Prostate gland (tissue), 2 donors: Measurements from ENCODE around the gene SNX6.

Experiments used
- POLR2A ChIP-seq: fragments of 450-650 bp; IDR thresholded peaks from one replicate; pipeline ENCODE4 v1.6.1; 2016; ENCODE audit warnings: antibody characterized with exemption, mild to moderate bottlenecking
- TF ChIP-seq, protein P1 (sequence below), 4 experiments: fragments of 200-600 bp in 2 of 4; fragments of 450-650 bp in 2 of 4; sonication (generic) in 2 of 4; IDR thresholded peaks; 1 replicate in 3 of 4; 2 replicates in 1 of 4; pipeline ENCODE4 v1.5.1; 2016 to 2019; ENCODE audit warnings: antibody characterized with exemption in 4 of 4, mild to moderate bottlenecking in 2 of 4, moderate library complexity in 2 of 4

GRCh38 chr14:34616360-34616759 is 13.6 kb downstream of the SNX6 start:
- TF ChIP-seq, protein P1, sequence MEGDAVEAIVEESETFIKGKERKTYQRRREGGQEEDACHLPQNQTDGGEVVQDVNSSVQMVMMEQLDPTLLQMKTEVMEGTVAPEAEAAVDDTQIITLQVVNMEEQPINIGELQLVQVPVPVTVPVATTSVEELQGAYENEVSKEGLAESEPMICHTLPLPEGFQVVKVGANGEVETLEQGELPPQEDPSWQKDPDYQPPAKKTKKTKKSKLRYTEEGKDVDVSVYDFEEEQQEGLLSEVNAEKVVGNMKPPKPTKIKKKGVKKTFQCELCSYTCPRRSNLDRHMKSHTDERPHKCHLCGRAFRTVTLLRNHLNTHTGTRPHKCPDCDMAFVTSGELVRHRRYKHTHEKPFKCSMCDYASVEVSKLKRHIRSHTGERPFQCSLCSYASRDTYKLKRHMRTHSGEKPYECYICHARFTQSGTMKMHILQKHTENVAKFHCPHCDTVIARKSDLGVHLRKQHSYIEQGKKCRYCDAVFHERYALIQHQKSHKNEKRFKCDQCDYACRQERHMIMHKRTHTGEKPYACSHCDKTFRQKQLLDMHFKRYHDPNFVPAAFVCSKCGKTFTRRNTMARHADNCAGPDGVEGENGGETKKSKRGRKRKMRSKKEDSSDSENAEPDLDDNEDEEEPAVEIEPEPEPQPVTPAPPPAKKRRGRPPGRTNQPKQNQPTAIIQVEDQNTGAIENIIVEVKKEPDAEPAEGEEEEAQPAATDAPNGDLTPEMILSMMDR (IDR thresholded peaks at IDR 0.05), result no peak
- no peak for TF ChIP-seq POLR2A
